ENCODE measurements around the gene PTH. TPM values are rescaled to one million over a fixed set of nuclear protein-coding genes. Genes with fewer than 3 reads are reported as not detected.
A peak's percentile ranks its signal among the peaks of the same experiment; 100 is the strongest.

PTH gene
- total and polyA plus RNA-seq, 2 donors (not counting 3 experiments of a cell fraction or from before 2014, with no cell fraction given) = not detected

GRCh38 chr11:13487661-13488030, 8.2 kb downstream of the PTH start:
- DNase-seq (ENCODE audit: low read depth, low spot score) (peak; percentile 16), FAIRE-seq (no peak)
- no peaks in the 10 kb centered on the region for H3K36me3 ChIP-seq (ENCODE audit: control insufficient read depth in 2 of 2, extremely low read depth in 1 of 2, insufficient read depth in 2 of 2, low read length in 2 of 2)
- dilution Hi-C loops (cut with MboI; ENCODE audit: extremely low pct_ligation_motif_present, low sequenced_read_pairs) (no loop called here), intact Hi-C loops (cut with micrococcal nuclease) (loop anchor here (1.0 to 10.0 kb wide), 2 partner anchors 467 to 762 kb away; no protein-coding TSS in a partner anchor)
- H3K27me3 ChIP-seq (ENCODE audit: control insufficient read depth in 2 of 2, insufficient read depth in 2 of 2, low read length in 2 of 2) = peaks cover 6 to 13% of the 10 kb centered on the region in 2 experiments
- BruUV-seq (replicated peaks) = no TSS peak
- no peak overlapping the region for H3K27ac ChIP-seq (ENCODE audit: insufficient read depth, low read depth, low read length)
- no peaks in the 10 kb centered on the region for H3K4me1 ChIP-seq (ENCODE audit: control insufficient read depth, extremely low read depth, insufficient read depth, low read length)
- H3K4me3 ChIP-seq (replicated peaks in 1 of 3; ENCODE audit: insufficient read depth in 1 of 3, low read depth in 1 of 3, low read length in 3 of 3) = peak overlapping the region in 1 of 3 experiments; percentile 12
- TF ChIP-seq CTCF (IDR thresholded peaks at IDR 0.05; ENCODE audit: extremely low read depth in 1 of 2, insufficient read depth in 1 of 2, low read depth in 1 of 2, low read length in 2 of 2) = peak in 1 of 2 donors; percentile 32
- TF ChIP-seq, protein P1, sequence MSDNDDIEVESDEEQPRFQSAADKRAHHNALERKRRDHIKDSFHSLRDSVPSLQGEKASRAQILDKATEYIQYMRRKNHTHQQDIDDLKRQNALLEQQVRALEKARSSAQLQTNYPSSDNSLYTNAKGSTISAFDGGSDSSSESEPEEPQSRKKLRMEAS (IDR thresholded peaks at IDR 0.05; ENCODE audit: insufficient read depth, insufficient read length) = no peak
- H2AFZ ChIP-seq (ENCODE audit: low read depth, low read length) = no peak overlapping the region
- CTCF ChIA-PET = interaction anchor here (0.8 to 1.7 kb wide), 15 partner anchors 9 to 764 kb away, joined by 3 to 8 read pairs (median 4); partner anchors contain the start of gene PTH
- POLR2A ChIA-PET = no interaction called here
- H3K9me1 ChIP-seq (replicated peaks; ENCODE audit: control insufficient read depth, extremely low read depth, insufficient read depth, low read length) = no peaks in the 10 kb centered on the region
- no peaks in the 10 kb centered on the region for H3K79me2 ChIP-seq (ENCODE audit: control insufficient read depth, insufficient read depth, low read length)
- no peaks in the 10 kb centered on the region for H3K9me3 ChIP-seq (replicated peaks; ENCODE audit: control insufficient read depth, insufficient read depth, low read length)
- H3K9ac ChIP-seq (replicated peaks; ENCODE audit: extremely low read depth, insufficient read depth, low read length) = no peak overlapping the region
- no peaks in the 10 kb centered on the region for H4K20me1 ChIP-seq (replicated peaks; ENCODE audit: control insufficient read depth, extremely low read depth, insufficient read depth, low read length)
- peak overlapping the region; percentile 31 for H3K4me2 ChIP-seq (ENCODE audit: insufficient read depth, low read length)

GRCh38 chr11:13486926-13487660, 8.7 kb downstream of the PTH start:
- Histone ChIP-seq H2AFZ (ENCODE audit: low read depth, low read length) (peak overlapping the region; percentile 71), H3K4me3 (replicated peaks in 1 of 3; ENCODE audit: insufficient read depth in 1 of 3, low read depth in 1 of 3, low read length in 3 of 3) (peak overlapping the region in 1 of 3 experiments; percentile 12), H3K4me2 (ENCODE audit: insufficient read depth, low read length) (peak overlapping the region; percentile 31), H3K36me3 (ENCODE audit: control insufficient read depth in 2 of 2, extremely low read depth in 1 of 2, insufficient read depth in 2 of 2, low read length in 2 of 2) (no peaks in the 10 kb centered on the region), H3K27ac (ENCODE audit: insufficient read depth, low read depth, low read length) (no peak overlapping the region), H3K9me3 (replicated peaks; ENCODE audit: control insufficient read depth, insufficient read depth, low read length) (no peaks in the 10 kb centered on the region), H3K79me2 (ENCODE audit: control insufficient read depth, insufficient read depth, low read length) (no peaks in the 10 kb centered on the region), H3K9me1 (replicated peaks; ENCODE audit: control insufficient read depth, extremely low read depth, insufficient read depth, low read length) (no peaks in the 10 kb centered on the region), H3K4me1 (ENCODE audit: control insufficient read depth, extremely low read depth, insufficient read depth, low read length) (no peaks in the 10 kb centered on the region), H4K20me1 (replicated peaks; ENCODE audit: control insufficient read depth, extremely low read depth, insufficient read depth, low read length) (no peaks in the 10 kb centered on the region), H3K27me3 (ENCODE audit: control insufficient read depth in 2 of 2, insufficient read depth in 2 of 2, low read length in 2 of 2) (peaks cover 6 to 13% of the 10 kb centered on the region in 2 experiments), H3K9ac (replicated peaks; ENCODE audit: extremely low read depth, insufficient read depth, low read length) (no peak overlapping the region)
- FAIRE-seq = no peak
- TF ChIP-seq POLR2A (IDR thresholded peaks at IDR 0.05; ENCODE audit: low read depth, low read length) (no peak), CTCF (IDR thresholded peaks at IDR 0.05; ENCODE audit: extremely low read depth in 1 of 2, insufficient read depth in 1 of 2, low read depth in 1 of 2, low read length in 2 of 2) (peak; percentile 32 to 69)
- TF ChIP-seq, protein P1 (IDR thresholded peaks at IDR 0.05; ENCODE audit: insufficient read depth, insufficient read length) = no peak
- no TSS peak for BruUV-seq (replicated peaks)
- peak; percentile 40 for DNase-seq (ENCODE audit: low read depth, low spot score)
- CTCF ChIA-PET = interaction anchor here (0.8 to 1.7 kb wide), 15 partner anchors 9 to 764 kb away, joined by 3 to 8 read pairs (median 4); partner anchors contain the start of gene PTH
- intact Hi-C loops (cut with micrococcal nuclease) (loop anchor here (1.0 to 10.0 kb wide), 2 partner anchors 468 to 762 kb away; no protein-coding TSS in a partner anchor), dilution Hi-C loops (cut with MboI; ENCODE audit: extremely low pct_ligation_motif_present, low sequenced_read_pairs) (no loop called here)
- POLR2A ChIA-PET = no interaction called here
